Fibroblast of the aortic adventitia (primary cell): ENCODE measurements around the gene URM1. TPM values are rescaled to one million over a fixed set of nuclear protein-coding genes. Genes with fewer than 3 reads are reported as not detected.

ENCODE experiments used
- DNase-seq: peaks from one replicate; pipeline ENCODE4 v3.0.0-alpha.2; 2010; ENCODE audit warnings: low read depth
- H3K4me3 ChIP-seq: 2 replicates; pipeline ENCODE4 v1.5.1; 2011; ENCODE audit warnings: low read depth, mild to moderate bottlenecking, control low read depth, low read length, moderate library complexity
- CTCF ChIP-seq: IDR thresholded peaks from 2 replicates; pipeline ENCODE4 v1.5.1; 2011; ENCODE audit warnings: mild to moderate bottlenecking, low read length, control low read depth, inconsistent platforms; ENCODE audit not compliant: insufficient read depth
- total RNA-seq: library from RNA; depleted of rRNA; stranded (reverse); fragments of >200 nt; gene quantifications from 2 replicates; pipeline ENCODE4 v1.2.3, GENCODE V29; 2012; ENCODE audit warnings: low replicate concordance

URM1 gene
- total RNA-seq, 1 donor: 33.8 TPM

- no peak for TF ChIP-seq CTCF
- no peak for DNase-seq
- no peak overlapping the region for H3K4me3 ChIP-seq
These were observed 19.9 kb downstream of the URM1 start for GRCh38 chr9:128390813-128391711.

- no peak for TF ChIP-seq CTCF
- no peak overlapping the region for H3K4me3 ChIP-seq
- no peak for DNase-seq
These were observed 20.8 kb downstream of the URM1 start for GRCh38 chr9:128391956-128392301.

- H3K4me3 ChIP-seq: no peak overlapping the region
- DNase-seq: no peak
- no peak for TF ChIP-seq CTCF
These were observed 21.3 kb downstream of the URM1 start for GRCh38 chr9:128392302-128393144.

- H3K4me3 ChIP-seq: no peak overlapping the region
- no peak for DNase-seq
- no peak for TF ChIP-seq CTCF
These were observed 22.1 kb downstream of the URM1 start for GRCh38 chr9:128393145-128393775.

- TF ChIP-seq CTCF: no peak
- no peak overlapping the region for H3K4me3 ChIP-seq
- DNase-seq: no peak
These were observed 22.8 kb downstream of the URM1 start for GRCh38 chr9:128393970-128394369.

- no peak overlapping the region for H3K4me3 ChIP-seq
- no peak for DNase-seq
- no peak for TF ChIP-seq CTCF
These were observed 23.4 kb downstream of the URM1 start for GRCh38 chr9:128394379-128395168.
